ENCODE data around the gene PLCB2.
A peak's percentile ranks its signal among the peaks of the same experiment; 100 is the strongest.

The PLCB2 gene

DNA sequence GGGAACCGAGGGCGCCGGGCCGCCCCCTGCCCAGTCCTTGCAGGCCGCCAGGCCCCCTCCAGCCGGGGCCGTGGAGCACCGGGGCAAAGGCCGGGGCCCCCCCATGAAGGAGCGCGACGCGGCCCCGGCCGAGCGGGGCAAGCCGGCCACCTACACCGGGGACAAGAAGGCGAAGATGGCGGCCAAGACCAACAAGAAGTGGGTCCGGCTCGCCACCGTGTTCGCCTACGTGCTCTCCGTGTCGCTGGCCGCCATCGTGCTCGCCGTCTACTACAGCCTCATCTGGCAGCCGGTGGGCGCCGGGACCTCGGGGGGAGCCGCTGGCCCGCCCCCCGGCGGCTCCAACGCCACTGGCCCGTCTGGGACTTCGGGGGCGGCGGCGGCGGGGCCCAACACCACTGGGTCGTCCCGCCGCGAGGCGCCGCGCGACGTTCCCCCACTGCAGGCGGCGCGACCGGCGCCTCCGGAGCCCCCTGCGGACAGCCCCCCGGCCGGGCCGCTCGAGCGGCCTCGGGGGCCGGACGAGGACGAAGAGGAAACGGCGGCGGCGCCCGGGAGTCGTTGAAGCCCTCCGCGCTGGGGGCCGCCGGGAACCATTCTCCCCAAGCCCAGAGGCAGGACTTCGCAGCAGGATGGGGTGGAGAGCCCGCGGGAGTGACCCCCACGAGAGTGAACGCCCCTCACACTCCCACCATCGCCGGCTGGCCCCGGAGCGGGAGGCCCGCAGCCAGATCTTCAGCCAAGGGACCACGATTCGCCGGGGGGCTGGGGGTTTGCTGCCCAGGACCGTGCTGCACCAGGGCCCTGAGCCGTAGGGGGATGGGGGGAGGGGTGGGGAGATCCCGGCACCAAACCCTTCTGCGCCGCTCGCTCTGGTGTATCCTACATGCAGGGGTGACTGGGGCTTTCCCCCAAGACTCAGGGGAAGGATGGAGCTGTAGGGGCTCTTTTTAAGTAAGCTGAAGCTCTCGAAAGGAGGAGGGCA is 16.5 kb upstream of the PLCB2 start:
- no peak for TF ChIP-seq ZNF274 (IDR thresholded peaks at IDR 0.05; ENCODE audit: low read depth, low read length)
- H3K4me3 ChIP-seq (ENCODE audit: low read length): peak overlapping the region; percentile 86

DNA sequence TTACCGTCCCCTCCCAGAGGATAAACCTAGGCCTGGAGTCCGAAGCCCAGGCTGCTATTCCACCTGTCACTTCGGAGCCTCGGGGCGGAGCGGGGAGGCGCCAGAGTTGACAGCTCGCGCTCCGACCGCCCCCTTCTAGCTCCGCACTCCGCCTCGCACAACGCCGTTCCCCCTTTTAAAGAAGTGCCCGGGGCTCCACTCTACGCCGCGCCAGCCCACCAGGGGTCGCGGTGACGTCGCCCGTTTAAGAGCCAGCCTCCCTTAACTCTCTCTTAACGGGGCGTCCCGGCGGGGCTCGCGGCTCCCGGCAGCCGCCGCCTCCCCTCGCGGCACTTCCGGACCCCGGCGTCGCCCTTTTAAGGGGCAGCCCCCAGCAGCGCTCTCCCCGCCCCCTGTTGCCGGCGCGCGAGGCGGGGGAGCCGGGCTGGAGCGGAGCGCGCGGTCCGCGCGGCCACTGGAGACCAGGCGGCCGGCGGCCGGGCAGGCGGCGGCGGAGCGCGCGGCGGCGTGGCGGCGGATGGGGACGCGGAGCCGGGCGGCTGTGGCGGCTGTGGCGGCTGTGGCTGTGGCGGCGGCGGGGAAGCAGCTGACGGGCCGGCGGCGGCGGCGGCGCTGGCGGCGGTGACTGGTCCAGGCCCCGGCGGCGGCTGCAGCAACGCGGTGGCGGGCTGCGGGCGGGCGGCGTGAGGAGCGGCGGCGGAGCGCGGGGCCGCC is 15.7 kb upstream of the PLCB2 start, which contains the start of gene INAFM2:
Gene INAFM2, plus strand, starts transcription at position 454 of the 714 bp plus-strand sequence. CDS start 364 bp downstream, outside the sequence.
- no peak for TF ChIP-seq ZNF274 (IDR thresholded peaks at IDR 0.05; ENCODE audit: low read depth, low read length)
- peak within 1 kb of the TSS; percentile 86 for H3K4me3 ChIP-seq (ENCODE audit: low read length)

DNA sequence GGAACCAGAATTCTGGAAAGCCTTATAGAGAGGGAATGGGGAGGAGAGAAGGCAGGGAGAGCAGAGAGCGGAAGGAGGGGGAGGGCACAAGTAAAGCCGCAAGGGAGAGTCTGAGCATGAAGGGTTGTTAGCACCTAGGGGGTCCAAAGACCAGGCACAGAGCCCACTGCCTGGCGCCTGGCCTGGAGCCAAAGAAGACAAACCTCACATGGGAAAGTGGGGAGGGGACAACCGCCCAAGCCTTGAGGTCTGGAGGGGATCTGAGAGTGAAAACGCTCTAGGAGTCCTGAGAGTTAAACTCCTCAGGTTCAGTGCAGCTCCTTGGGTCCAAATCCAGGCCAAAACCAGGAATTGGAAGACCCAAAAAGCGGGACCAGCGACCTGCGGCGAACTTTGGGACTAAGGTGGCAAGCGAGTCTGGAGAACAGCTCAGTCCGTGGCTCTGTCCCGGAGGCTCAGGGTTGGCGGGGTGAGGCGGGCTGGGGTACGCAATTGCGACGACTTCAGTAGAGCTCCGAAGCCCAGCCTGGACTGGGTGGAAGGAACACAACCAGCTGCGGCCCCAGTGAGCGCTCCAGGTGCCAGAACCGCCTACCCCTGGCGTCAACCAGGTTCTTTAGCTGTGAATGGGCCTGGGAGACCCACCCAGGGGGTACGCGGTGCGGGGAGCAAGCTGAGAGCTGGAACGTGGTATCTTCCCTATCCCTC is 14.9 kb upstream of the PLCB2 start:
- peak overlapping the region; percentile 7; the same call in 1 of the 2 replicates for H3K4me3 ChIP-seq (ENCODE audit: low read length)
- no peak for TF ChIP-seq ZNF274 (IDR thresholded peaks at IDR 0.05; ENCODE audit: low read depth, low read length)

DNA sequence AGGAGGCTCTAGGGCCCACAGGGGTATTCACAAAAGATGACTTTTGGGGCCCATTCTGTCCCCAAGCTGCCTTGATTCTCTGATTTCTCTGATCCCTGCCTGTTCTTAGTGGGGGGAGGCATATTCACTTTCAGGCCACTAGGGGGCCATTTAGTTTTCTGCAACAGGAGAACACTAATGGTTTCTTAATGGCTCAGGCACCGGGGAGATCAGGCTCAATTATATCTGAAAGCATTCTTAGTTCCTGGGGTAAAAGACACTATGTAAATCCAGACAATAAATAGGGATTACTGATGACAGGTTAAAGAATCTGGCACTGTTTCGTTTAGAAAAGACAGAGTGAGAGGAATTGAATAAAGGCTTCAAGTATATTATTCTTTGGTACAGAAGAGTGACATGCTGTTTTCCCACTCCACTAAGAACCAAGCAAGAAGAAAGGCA is 13.2 kb upstream of the PLCB2 start:
- no peak for TF ChIP-seq ZNF274 (IDR thresholded peaks at IDR 0.05; ENCODE audit: low read depth, low read length)
- no peak overlapping the region for H3K4me3 ChIP-seq (ENCODE audit: low read length)

DNA sequence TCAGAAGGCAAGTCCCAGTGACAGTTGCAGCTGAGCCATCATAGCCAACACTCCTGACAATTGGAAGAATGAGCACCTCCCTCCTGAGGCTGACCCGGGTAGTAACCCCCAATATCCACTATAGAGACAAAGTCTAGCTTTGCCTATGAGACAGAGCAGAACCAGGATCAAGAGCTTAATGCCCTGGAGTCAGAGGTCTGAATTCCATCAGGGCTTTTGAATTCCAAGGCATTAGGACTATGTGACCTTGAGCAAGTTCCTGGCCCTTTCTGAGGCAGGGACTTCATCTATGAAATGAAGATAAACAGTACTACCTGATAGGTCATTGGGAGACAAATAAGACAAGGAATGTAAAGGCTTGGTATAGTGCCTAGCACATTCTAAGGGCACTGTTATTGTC is 12.7 kb upstream of the PLCB2 start:
- no peak overlapping the region for H3K4me3 ChIP-seq (ENCODE audit: low read length)
- no peak for TF ChIP-seq ZNF274 (IDR thresholded peaks at IDR 0.05; ENCODE audit: low read depth, low read length)

DNA sequence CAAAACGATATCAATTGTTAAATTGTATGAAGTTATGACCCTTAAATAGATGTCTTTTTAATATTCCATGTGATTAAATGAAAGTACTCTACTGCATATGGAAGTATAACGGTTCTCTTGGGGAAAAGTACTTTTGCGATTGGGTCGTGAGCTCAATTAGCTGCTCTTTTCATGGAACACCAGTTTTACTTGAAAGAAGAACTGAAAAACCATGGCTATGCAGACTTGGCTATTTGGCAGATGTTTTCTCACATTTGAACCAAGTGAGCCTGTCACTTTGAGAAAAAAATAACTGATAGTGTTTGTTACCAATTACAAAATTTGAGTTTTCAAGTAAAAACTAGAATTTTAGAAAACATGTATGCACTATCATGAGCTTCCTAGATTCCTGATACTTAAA is 9.8 kb upstream of the PLCB2 start:
- TF ChIP-seq ZNF274 (IDR thresholded peaks at IDR 0.05; ENCODE audit: low read depth, low read length): no peak

DNA sequence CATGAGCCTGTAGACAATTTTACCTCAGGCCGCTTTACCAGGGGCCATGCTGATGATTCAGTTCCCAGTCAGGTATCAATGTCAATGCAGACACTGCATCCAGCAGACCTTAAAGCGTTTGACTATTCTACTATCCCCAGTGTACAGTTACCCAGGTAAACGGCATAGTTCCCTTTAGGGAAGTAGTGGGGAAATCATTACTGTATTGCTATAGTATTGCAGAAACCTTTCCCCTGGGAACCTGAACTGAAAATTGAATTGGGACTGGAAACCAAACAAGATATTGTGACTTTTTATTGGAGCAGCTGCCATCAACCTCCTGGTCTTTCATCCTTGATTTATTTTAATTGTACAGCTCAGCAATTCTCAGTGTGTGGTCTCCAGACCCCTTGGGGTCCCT is 9.2 kb upstream of the PLCB2 start:
- TF ChIP-seq ZNF274 (IDR thresholded peaks at IDR 0.05; ENCODE audit: low read depth, low read length): no peak
- H3K4me3 ChIP-seq (ENCODE audit: low read length): no peak overlapping the region

More for the DNA sequence above, 9.8 kb upstream of the PLCB2 start:
- H3K4me3 ChIP-seq (ENCODE audit: low read length): no peak overlapping the region

DNA sequence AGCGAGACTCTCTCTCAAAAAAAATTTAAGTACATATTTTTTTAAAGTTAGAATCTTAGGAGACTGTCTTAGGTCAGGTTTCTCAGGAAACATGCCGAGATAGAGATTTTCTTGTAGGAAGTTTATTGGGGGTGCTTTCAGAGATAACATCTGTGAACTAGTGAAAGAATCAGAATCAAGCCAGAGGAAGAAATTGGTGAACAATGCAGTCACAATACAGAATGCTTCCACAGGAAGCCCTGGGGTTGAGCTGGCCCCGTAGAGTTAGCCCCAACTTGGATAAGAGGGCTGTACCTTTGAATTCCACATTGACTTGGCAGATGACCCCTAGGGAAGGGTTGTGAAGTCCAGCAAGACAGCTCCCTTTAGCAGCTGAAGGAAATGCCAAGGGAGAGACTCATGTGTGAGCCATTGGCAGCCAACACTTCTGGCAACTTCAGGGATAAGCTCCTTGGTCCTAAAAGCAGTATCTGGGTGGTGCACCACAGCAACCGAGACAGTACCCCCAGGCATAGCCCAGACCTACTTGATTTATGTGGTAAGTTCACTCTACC is 7.1 kb upstream of the PLCB2 start:
- H3K4me3 ChIP-seq (ENCODE audit: low read length): no peak overlapping the region
- TF ChIP-seq ZNF274 (IDR thresholded peaks at IDR 0.05; ENCODE audit: low read depth, low read length): no peak

DNA sequence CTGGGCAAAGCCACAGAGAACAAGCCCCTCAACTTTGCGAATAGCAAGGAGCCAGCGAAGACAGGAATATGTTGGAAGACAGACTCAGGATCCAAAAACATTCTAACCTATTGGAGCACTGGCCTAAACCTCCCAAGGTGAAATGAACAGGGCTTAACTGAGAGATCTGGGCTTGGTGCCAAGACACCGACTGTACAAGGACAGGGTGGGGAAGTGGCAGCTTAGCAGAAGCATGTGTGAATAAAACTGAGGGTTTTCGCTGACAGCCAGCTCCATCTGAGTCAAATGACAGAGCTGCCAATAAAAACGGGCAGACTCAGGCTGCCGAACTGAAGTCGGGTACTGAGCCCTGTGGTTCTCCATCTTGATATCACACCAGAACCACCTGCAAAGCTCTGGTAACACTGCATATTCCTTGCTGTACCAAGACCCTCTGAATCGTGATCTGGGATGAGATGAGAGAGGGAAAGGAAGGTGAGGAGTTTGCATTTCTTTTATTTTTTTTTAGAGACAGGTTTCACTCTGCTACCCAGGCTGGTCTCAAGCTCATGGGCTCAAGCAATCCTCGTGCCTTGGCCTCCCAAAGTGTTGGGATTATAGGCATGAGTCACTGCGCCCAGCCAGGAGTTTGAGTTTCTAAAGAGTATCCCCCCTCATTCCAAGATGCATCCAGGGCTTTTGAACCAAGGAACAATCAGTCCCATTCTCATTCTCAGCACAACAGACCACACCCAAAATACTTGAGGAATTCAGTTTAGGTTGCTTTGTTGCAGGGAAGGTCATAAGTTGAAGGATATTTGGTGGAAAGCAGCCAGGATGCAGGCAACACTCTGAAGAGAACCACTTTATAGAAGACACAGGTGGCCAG is 6.0 kb upstream of the PLCB2 start:
- no peak overlapping the region for H3K4me3 ChIP-seq (ENCODE audit: low read length)
- no peak for TF ChIP-seq ZNF274 (IDR thresholded peaks at IDR 0.05; ENCODE audit: low read depth, low read length)

DNA sequence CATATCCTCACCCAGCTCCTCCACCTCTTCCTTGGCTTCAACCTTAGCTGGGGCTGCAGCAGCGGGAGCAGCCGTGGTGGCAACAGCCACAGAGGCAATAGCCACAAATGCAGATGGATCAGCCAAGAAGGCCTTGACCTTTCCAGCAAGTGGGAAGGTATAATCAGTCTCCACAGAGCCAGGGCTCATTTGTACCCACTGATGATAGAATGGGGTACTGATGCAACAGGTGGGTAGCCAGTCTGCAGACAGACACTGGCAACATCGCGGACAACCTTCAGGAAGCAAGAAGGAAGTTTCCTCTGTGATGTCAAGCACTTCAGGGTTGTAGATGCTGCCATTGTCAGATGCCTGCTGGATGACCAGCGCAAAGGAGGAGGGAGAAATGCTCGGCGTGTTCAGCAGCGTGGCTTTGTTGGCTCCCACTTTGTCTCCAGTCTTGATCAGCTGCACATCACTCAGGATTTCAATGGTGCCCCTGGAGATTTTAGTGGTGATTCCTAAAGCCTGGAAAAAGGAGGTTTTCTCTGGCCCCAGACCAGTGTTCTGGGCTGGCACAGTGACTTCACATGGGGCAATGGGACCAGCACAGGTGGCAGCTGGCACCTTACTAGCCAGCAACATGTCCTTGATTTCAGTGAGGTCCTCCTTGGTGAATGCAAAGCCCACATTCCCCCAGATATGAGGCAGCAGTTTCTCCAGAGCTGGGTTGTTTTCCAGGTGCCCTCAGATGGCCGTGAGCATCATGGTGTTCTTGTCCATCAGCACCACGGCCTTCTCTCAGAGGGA is 4.8 kb upstream of the PLCB2 start:
- TF ChIP-seq ZNF274 (IDR thresholded peaks at IDR 0.05; ENCODE audit: low read depth, low read length): no peak
- H3K4me3 ChIP-seq (ENCODE audit: low read length): no peak overlapping the region

DNA sequence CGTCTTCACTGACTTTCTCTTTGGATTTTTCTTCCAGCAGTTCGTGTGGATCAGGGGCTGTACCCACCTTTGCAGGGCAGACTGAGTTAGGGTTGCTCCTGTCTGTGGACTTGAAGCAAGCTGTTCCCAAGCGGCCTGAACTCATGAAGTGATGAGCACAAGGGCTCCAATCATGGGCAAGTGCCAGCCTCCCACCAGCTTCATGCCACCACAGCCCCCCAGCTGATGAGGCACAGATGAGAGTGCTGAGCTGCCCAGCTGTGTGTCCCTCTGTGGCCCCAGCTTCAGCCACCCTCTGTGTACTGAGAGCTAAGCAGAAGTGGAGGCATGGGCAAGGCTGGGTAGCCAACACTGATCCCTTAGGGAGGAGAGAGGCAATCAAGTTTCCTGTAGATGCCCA is 3.3 kb upstream of the PLCB2 start:
- TF ChIP-seq ZNF274 (IDR thresholded peaks at IDR 0.05; ENCODE audit: low read depth, low read length): no peak
- no peak overlapping the region for H3K4me3 ChIP-seq (ENCODE audit: low read length)
